GM12872 (cell line): ENCODE data around the gene TXNDC5.

Experiments used
- TF ChIP-seq, protein P1 (sequence below): IDR thresholded peaks from 3 replicates; pipeline ENCODE4 v1.5.1; 2011; ENCODE audit warnings: low read depth, mild to moderate bottlenecking, low read length, moderate library complexity; ENCODE audit not compliant: insufficient read depth

TXNDC5 gene

GRCh38 chr6:7907159-7907558 is 3.4 kb downstream of the TXNDC5 start:
- TF ChIP-seq, protein P1, sequence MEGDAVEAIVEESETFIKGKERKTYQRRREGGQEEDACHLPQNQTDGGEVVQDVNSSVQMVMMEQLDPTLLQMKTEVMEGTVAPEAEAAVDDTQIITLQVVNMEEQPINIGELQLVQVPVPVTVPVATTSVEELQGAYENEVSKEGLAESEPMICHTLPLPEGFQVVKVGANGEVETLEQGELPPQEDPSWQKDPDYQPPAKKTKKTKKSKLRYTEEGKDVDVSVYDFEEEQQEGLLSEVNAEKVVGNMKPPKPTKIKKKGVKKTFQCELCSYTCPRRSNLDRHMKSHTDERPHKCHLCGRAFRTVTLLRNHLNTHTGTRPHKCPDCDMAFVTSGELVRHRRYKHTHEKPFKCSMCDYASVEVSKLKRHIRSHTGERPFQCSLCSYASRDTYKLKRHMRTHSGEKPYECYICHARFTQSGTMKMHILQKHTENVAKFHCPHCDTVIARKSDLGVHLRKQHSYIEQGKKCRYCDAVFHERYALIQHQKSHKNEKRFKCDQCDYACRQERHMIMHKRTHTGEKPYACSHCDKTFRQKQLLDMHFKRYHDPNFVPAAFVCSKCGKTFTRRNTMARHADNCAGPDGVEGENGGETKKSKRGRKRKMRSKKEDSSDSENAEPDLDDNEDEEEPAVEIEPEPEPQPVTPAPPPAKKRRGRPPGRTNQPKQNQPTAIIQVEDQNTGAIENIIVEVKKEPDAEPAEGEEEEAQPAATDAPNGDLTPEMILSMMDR: no peak

DNA sequence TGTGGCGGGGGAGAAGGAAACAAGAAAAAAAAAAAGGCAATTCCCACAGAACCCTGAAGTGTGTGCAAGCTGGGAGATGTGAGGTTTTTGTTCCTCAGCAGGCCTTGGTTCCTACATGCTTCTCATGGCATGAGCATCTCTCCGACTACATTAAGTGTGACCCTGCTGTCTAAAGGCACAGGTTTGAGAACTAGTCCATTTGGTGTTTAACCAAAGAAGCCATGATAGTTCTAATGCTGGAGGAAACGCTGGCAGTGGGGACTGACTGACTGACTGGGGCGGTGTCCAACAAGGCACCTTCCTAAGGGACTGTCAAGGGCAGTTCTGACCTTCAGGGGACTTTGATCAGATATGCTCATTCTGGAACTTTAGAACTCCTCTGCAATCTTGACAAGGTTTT is 3.8 kb downstream of the TXNDC5 start:
- TF ChIP-seq, protein P1: no peak

GRCh38 chr6:7905416-7905815 is 5.2 kb downstream of the TXNDC5 start:
- TF ChIP-seq, protein P1: no peak

DNA sequence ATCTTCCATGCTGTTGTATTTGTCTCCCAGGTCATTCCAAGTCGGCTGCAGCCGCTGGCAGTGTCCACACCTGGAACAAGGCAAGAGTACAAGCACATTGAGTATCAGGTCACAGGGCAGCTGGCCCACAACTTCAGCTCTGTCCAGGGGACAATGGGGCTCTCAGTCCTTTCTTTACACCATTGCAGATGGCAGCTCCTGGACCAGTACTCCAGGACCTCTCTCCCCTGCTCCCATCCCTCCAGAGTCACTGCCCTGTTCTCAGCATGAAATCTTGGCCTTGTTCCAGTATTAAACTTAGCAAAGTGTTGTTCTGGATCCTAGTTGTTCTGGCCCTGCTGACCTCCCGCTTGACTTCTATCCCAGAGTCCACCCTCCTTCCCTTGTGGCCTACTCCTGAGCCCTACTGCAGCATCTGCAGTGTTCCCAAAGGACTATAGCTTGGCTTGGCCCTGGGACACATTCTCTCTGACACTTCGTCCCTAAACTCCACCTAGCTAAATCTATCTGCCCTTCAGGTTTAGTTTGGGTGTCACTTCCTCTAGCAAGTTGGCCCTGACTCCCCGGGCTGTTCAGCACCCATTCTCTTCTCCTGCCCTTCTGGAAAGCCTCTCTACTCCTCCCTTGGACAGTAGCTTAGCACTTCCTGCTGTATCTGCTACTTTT is 5.8 kb downstream of the TXNDC5 start:
- TF ChIP-seq, protein P1: no peak

DNA sequence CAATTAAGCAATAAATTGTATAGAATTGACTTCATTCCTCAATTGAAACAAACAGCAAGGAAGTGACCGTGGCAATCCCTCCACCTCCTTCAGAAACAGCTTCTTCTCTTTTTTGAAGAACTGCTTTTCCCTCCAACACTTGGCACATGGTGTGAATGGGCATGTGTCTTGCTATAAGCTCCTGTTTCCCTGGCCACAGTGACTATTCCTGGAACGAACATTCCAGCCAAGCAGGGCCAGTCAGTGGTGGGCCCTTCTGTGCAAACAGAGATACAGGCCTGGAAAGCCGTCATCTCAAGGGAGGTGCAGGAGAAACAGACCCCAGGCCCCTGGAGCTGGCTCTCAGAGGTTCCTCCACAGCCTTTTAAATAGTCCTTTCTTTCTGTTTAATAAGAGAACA is 6.9 kb downstream of the TXNDC5 start:
- TF ChIP-seq, protein P1: no peak

GRCh38 chr6:7902867-7903266 is 7.7 kb downstream of the TXNDC5 start:
- TF ChIP-seq, protein P1: no peak

GRCh38 chr6:7902221-7902620 is 8.4 kb downstream of the TXNDC5 start:
- TF ChIP-seq, protein P1: no peak
